ENCODE results near the gene KPNB1. TPM values are rescaled to one million over a fixed set of nuclear protein-coding genes. Genes with fewer than 3 reads are reported as not detected.

Gene KPNB1
- total and polyA plus RNA-seq, 2 of the 8 experiments (the other 6 are each of a cell fraction or from before 2014, with no cell fraction given): 171 to 625 TPM

- peaks cover 0 to 25% of the 10 kb centered on the region in 2 experiments; a peak in 2 of 4 replicates for H3K79me2 ChIP-seq (ENCODE audit: control insufficient read depth in 1 of 2, insufficient read depth in 2 of 2, low read length in 2 of 2)
- no peak overlapping the region for H2BK12ac ChIP-seq (ENCODE audit: low read depth, low read length)
- H3K18ac ChIP-seq (ENCODE audit: extremely low read depth, low read length): no peak overlapping the region
- no peak overlapping the region for H4K5ac ChIP-seq (ENCODE audit: insufficient read length, low read depth, low read length)
- H3K9me3 ChIP-seq (ENCODE audit: insufficient read depth in 2 of 2, low read depth in 1 of 2, low read length in 1 of 2): no peaks in the 10 kb centered on the region
- FAIRE-seq (no peak), DNase-seq (ENCODE audit: low read depth in 1 of 2, low spot score in 2 of 2) (no peak)
- no peak overlapping the region for H3K4me3 ChIP-seq (ENCODE audit: extremely low read depth in 1 of 4, insufficient read depth in 2 of 4, low read depth in 3 of 4, low read length in 4 of 4)
- H2BK15ac ChIP-seq (ENCODE audit: low read length): no peak overlapping the region
- H2AK5ac ChIP-seq (ENCODE audit: low read depth, low read length): no peak overlapping the region
- no peak overlapping the region for H2BK5ac ChIP-seq (ENCODE audit: low read depth, low read length)
- WGBS, 2 experiments (ENCODE audit: extremely low coverage in 1 of 2, insufficient coverage in 1 of 2, insufficient read length in 1 of 2, insufficient replicate concordance in 2 of 2, low coverage in 1 of 2, low lambda C conversion rate in 2 of 2, missing lambda C conversion rate in 1 of 2): 90% methylated on average over 3 of the region's 3 CpGs; no CpG with 5 or more reads in 1 of the 2 experiments
- no peaks in the 10 kb centered on the region for H3K79me1 ChIP-seq (ENCODE audit: low read depth, low read length)
- H3K4me2 ChIP-seq (ENCODE audit: insufficient read depth in 1 of 2, low read depth in 2 of 2, low read length in 2 of 2): no peak overlapping the region
- H3K14ac ChIP-seq (ENCODE audit: insufficient read length): no peak overlapping the region
- H4K20me1 ChIP-seq (replicated peaks in 1 of 2; ENCODE audit: control insufficient read depth in 1 of 2, insufficient read depth in 2 of 2, low read length in 2 of 2): peaks cover 7 to 24% of the 10 kb centered on the region in 2 experiments
- peaks cover 0 to 10% (median 7%) of the 10 kb centered on the region in 4 experiments; a peak in 3 of 7 replicates for H3K4me1 ChIP-seq (replicated peaks in 1 of 4; ENCODE audit: control insufficient read depth in 3 of 4, insufficient read depth in 4 of 4, low read length in 3 of 4)
- H3K23ac ChIP-seq (ENCODE audit: insufficient read length): no peak overlapping the region
- ChIA-PET POLR2A (ENCODE audit: partially characterized antibody) (interaction anchor here (1.2 to 46.3 kb wide), 4 partner anchors 1 to 74 kb away, joined by 4 to 1575 read pairs (median 790); partner anchors contain the start of genes KPNB1 and TBKBP1), CTCF (ENCODE audit: partially characterized antibody) (interaction anchor here (0.9 to 7.1 kb wide), 13 partner anchors 11 to 78 kb away, joined by 3 to 107 read pairs (median 8); partner anchors contain the start of gene KPNB1)
- no peaks in the 10 kb centered on the region for H3K27me3 ChIP-seq (replicated peaks in 1 of 4; ENCODE audit: control insufficient read depth in 3 of 4, extremely low read depth in 1 of 4, insufficient read depth in 3 of 4, low read length in 3 of 4)
- no peak overlapping the region for H4K8ac ChIP-seq (ENCODE audit: extremely low read depth, insufficient read depth, low read length)
- no peak overlapping the region for H2AFZ ChIP-seq (ENCODE audit: low read length)
- H3K9ac ChIP-seq (replicated peaks in 1 of 4; ENCODE audit: extremely low read depth in 1 of 4, low read depth in 3 of 4, low read length in 3 of 4): no peak overlapping the region
- no peak overlapping the region for H4K91ac ChIP-seq (replicated peaks; ENCODE audit: insufficient read length, low read length)
- H3K27ac ChIP-seq (ENCODE audit: low read depth, low read length): no peak overlapping the region
- no peak overlapping the region for H3K4ac ChIP-seq (replicated peaks; ENCODE audit: insufficient read length, low read depth, low read length)
- no peaks in the 10 kb centered on the region for H3K23me2 ChIP-seq (ENCODE audit: low read depth, low read length)
- peaks cover 55 to 95% (median 85%) of the 10 kb centered on the region in 4 experiments for H3K36me3 ChIP-seq (ENCODE audit: control insufficient read depth in 2 of 4, insufficient read depth in 4 of 4, low read length in 3 of 4)
- TF ChIP-seq SIRT6 (IDR thresholded peaks at IDR 0.05; ENCODE audit: low read length) (no peak), KDM1A (IDR thresholded peaks at IDR 0.05; ENCODE audit: borderline replicate concordance, low read length) (no peak), MAFK (IDR thresholded peaks at IDR 0.05; ENCODE audit: low read depth, low read length) (no peak), EGR1 (IDR thresholded peaks at IDR 0.05; ENCODE audit: borderline replicate concordance, low read depth, low read length) (no peak), SP4 (IDR thresholded peaks at IDR 0.05; ENCODE audit: low read length) (no peak)
- H2BK120ac ChIP-seq (replicated peaks; ENCODE audit: low read depth, low read length): no peak overlapping the region
- no peak overlapping the region for H2BK20ac ChIP-seq (ENCODE audit: low read length)
- no peak overlapping the region for H3K56ac ChIP-seq (replicated peaks; ENCODE audit: insufficient read length, low read depth, low read length)
Measured at GRCh38 chr17:47665655-47666054, 15.9 kb downstream of the KPNB1 start.
